Prostate gland (tissue), 2 donors: ENCODE measurements around the gene PFN4. TPM values are rescaled to one million over a fixed set of nuclear protein-coding genes. Genes with fewer than 3 reads are reported as not detected.

Experiments used
- DNase-seq: peaks from one replicate; pipeline ENCODE4 v3.0.0-alpha.2; 2019; ENCODE audit warnings: low spot score
- H3K27ac ChIP-seq, 2 donors: fragments of 200-600 bp; sonication (generic); 2 replicates each; pipeline ENCODE4 v1.5.1; 2017 to 2019
- H3K27me3 ChIP-seq: fragments of 200-600 bp; sonication (generic); replicated peaks from 2 replicates; pipeline ENCODE4 v1.5.1; 2019; ENCODE audit not compliant: insufficient read depth
- H3K36me3 ChIP-seq, 2 donors: fragments of 200-600 bp; sonication (generic); 1 replicate in 1 of 2; 2 replicates in 1 of 2; pipeline versions ENCODE4 v1.5.1 to v1.8.1; 2017 to 2019
- H3K4me1 ChIP-seq: fragments of 200-600 bp; sonication (generic); replicated peaks from 2 replicates; pipeline ENCODE4 v1.5.1; 2019
- H3K4me3 ChIP-seq, 2 donors: fragments of 200-600 bp; sonication (generic); 2 replicates each; pipeline ENCODE4 v1.5.1; 2017 to 2019
- H3K9me3 ChIP-seq: fragments of 200-600 bp; sonication (generic); 2 replicates; pipeline ENCODE4 v1.5.1; 2017
- POLR2A ChIP-seq: fragments of 450-650 bp; IDR thresholded peaks from one replicate; pipeline ENCODE4 v1.6.1; 2016; ENCODE audit warnings: antibody characterized with exemption, mild to moderate bottlenecking
- POLR2AphosphoS5 ChIP-seq: sonication (generic); formaldehyde crosslinking; IDR thresholded peaks from one replicate; pipeline ENCODE4 v1.6.1; 2017; ENCODE audit warnings: antibody characterized with exemption
- WGBS: methylation state at CpG from one replicate; pipeline ENCODE4 v1.1.5; 2018; 5-methylcytosine and 5-hydroxymethylcytosine counted together
- intact Hi-C: fragments of 100-400 bp; cut with DNase I; formaldehyde crosslinking; loops from one replicate; pipeline ENCODE4 v1.14.2; 2022
- total RNA-seq, 2 donors: library from RNA; depleted of rRNA; stranded (reverse); fragments of >200 nt; gene quantifications; one replicate each; pipeline ENCODE4 v1.1.0, GENCODE V29; 2016
- TF ChIP-seq, protein P1 (sequence below), 4 experiments: fragments of 200-600 bp in 2 of 4; fragments of 450-650 bp in 2 of 4; sonication (generic) in 2 of 4; IDR thresholded peaks; 1 replicate in 3 of 4; 2 replicates in 1 of 4; pipeline ENCODE4 v1.5.1; 2016 to 2019; ENCODE audit warnings: antibody characterized with exemption in 4 of 4, mild to moderate bottlenecking in 2 of 4, moderate library complexity in 2 of 4

The PFN4 gene
- total RNA-seq, 2 donors from 2014 or later, result 16.9 TPM; not detected in 1

- 12% methylated on average over 30 of the region's 30 CpGs for WGBS
- no peaks in the 10 kb centered on the region for H3K9me3 ChIP-seq
- TF ChIP-seq POLR2A, result no peak
- peak; percentile 26 for TF ChIP-seq POLR2AphosphoS5
- peak overlapping the region; percentile 45 to 59 for H3K4me3 ChIP-seq
- H3K27me3 ChIP-seq, result no peaks in the 10 kb centered on the region
- H3K4me1 ChIP-seq, result peaks cover 3% of the 10 kb centered on the region
- DNase-seq, result peak; percentile 68
- peak overlapping the region; percentile 91 to 93 for H3K27ac ChIP-seq
- intact Hi-C loops, result loop anchor here (2.0 to 10.0 kb wide), 3 partner anchors 157 to 301 kb away; partner anchors contain the start of gene ATAD2B
- no peaks in the 10 kb centered on the region for H3K36me3 ChIP-seq
Measured at GRCh38 chr2:24083567-24084385, 39.4 kb downstream of the PFN4 start.

- Histone ChIP-seq H3K4me3 (peak overlapping the region in 1 of 2 donors; percentile 59), H3K27ac (peak overlapping the region; percentile 91 to 93), H3K4me1 (peaks cover 3% of the 10 kb centered on the region), H3K27me3 (no peaks in the 10 kb centered on the region), H3K9me3 (no peaks in the 10 kb centered on the region), H3K36me3 (no peaks in the 10 kb centered on the region)
- 81% methylated on average over 6 of the region's 8 CpGs for WGBS
- DNase-seq, result no peak
- TF ChIP-seq, protein P1, sequence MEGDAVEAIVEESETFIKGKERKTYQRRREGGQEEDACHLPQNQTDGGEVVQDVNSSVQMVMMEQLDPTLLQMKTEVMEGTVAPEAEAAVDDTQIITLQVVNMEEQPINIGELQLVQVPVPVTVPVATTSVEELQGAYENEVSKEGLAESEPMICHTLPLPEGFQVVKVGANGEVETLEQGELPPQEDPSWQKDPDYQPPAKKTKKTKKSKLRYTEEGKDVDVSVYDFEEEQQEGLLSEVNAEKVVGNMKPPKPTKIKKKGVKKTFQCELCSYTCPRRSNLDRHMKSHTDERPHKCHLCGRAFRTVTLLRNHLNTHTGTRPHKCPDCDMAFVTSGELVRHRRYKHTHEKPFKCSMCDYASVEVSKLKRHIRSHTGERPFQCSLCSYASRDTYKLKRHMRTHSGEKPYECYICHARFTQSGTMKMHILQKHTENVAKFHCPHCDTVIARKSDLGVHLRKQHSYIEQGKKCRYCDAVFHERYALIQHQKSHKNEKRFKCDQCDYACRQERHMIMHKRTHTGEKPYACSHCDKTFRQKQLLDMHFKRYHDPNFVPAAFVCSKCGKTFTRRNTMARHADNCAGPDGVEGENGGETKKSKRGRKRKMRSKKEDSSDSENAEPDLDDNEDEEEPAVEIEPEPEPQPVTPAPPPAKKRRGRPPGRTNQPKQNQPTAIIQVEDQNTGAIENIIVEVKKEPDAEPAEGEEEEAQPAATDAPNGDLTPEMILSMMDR (IDR thresholded peaks at IDR 0.05), result no peak
- TF ChIP-seq POLR2A (no peak), POLR2AphosphoS5 (no peak)
- intact Hi-C loops, result loop anchor here (10.0 kb wide), 1 partner anchor 302 kb away; no protein-coding TSS in a partner anchor
Measured at GRCh38 chr2:24082787-24083566, 40.2 kb downstream of the PFN4 start.

- DNase-seq, result no peak
- WGBS, result 49% methylated on average over 2 of the region's 2 CpGs
Measured at GRCh38 chr2:24080701-24081100, 42.4 kb downstream of the PFN4 start.

GRCh38 chr2:24077879-24078278 lies 45.3 kb downstream of the PFN4 start:
- WGBS, result 34% methylated on average over 2 of the region's 2 CpGs
- no peak for TF ChIP-seq POLR2AphosphoS5
- TF ChIP-seq, protein P1 (IDR thresholded peaks at IDR 0.05), result no peak
- no peak for TF ChIP-seq POLR2A
- intact Hi-C loops, result loop anchor here (2.0 kb wide), 1 partner anchor 151 kb away; the partner anchor contains the start of gene ATAD2B
- Histone ChIP-seq H3K4me3 (peak overlapping the region; percentile 53 to 55), H3K4me1 (no peaks in the 10 kb centered on the region), H3K9me3 (no peaks in the 10 kb centered on the region), H3K27me3 (no peaks in the 10 kb centered on the region), H3K27ac (peak overlapping the region; percentile 98), H3K36me3 (no peaks in the 10 kb centered on the region)
- no peak for DNase-seq

More at GRCh38 chr2:24080701-24081100, 42.4 kb downstream of the PFN4 start:
- intact Hi-C loops, result loop anchor here (10.0 kb wide), 1 partner anchor 304 kb away; no protein-coding TSS in a partner anchor
- H3K27ac ChIP-seq, result no peak overlapping the region
- H3K27me3 ChIP-seq, result no peaks in the 10 kb centered on the region
- H3K4me3 ChIP-seq, result no peak overlapping the region
- peaks cover 3% of the 10 kb centered on the region for H3K4me1 ChIP-seq
- no peaks in the 10 kb centered on the region for H3K36me3 ChIP-seq
- no peaks in the 10 kb centered on the region for H3K9me3 ChIP-seq
- TF ChIP-seq POLR2AphosphoS5 (no peak), POLR2A (no peak)
- TF ChIP-seq, protein P1 (IDR thresholded peaks at IDR 0.05), result no peak

- Histone ChIP-seq H3K4me3 (peak overlapping the region; percentile 53 to 55), H3K36me3 (no peaks in the 10 kb centered on the region), H3K27ac (peak overlapping the region; percentile 98), H3K27me3 (no peaks in the 10 kb centered on the region), H3K9me3 (no peaks in the 10 kb centered on the region), H3K4me1 (no peaks in the 10 kb centered on the region)
- TF ChIP-seq POLR2AphosphoS5 (no peak), POLR2A (no peak)
- TF ChIP-seq, protein P1 (IDR thresholded peaks at IDR 0.05), result no peak
- under 1% methylated on average over 9 of the region's 9 CpGs for WGBS
- DNase-seq, result no peak
- intact Hi-C loops, result loop anchor here (2.0 kb wide), 1 partner anchor 151 kb away; the partner anchor contains the start of gene ATAD2B
Measured at GRCh38 chr2:24077535-24077877, 45.6 kb downstream of the PFN4 start.
